GM19043 (cell line): ENCODE measurements around the gene RNF13.
"Not testable (repeated sequence)": the region's sequence is repeated elsewhere in the genome, so short reads cannot be mapped to it uniquely, and the experiment has no call there.

Experiments
- ATAC-seq: cut with Tn5 transposase; IDR thresholded peaks from one replicate; pipeline ENCODE4 v1.9.1; 2021; ENCODE audit warnings: low read depth; ENCODE audit not compliant: unreplicated experiment

The RNF13 gene

GRCh38 chr3:149796026-149796425 lies 17.0 kb upstream of the RNF13 start:
- ATAC-seq = no peak

GRCh38 chr3:149800693-149801092 lies 12.3 kb upstream of the RNF13 start:
- no peak for ATAC-seq

- no peak for ATAC-seq
Measured at GRCh38 chr3:149801195-149801594, 11.8 kb upstream of the RNF13 start.

- no peak for ATAC-seq
Measured at GRCh38 chr3:149801639-149802038, 11.4 kb upstream of the RNF13 start.

GRCh38 chr3:149806171-149806778 lies 6.7 kb upstream of the RNF13 start:
- no peak for ATAC-seq

- no peak for ATAC-seq
Measured at GRCh38 chr3:149808209-149808829, 4.7 kb upstream of the RNF13 start.

GRCh38 chr3:149809699-149810098 lies 3.3 kb upstream of the RNF13 start:
- ATAC-seq = no peak

- no peak for ATAC-seq
Measured at GRCh38 chr3:149810846-149811245, 2.2 kb upstream of the RNF13 start.

GRCh38 chr3:149812165-149812605 lies 830 bp upstream of the RNF13 start:
- no peak for ATAC-seq

- peak; percentile 7 for ATAC-seq
Measured at GRCh38 chr3:149813367-149814281, 609 bp downstream of the RNF13 start.

- ATAC-seq = no peak
Measured at GRCh38 chr3:149815321-149815720, 2.3 kb downstream of the RNF13 start.

- ATAC-seq = no peak
Measured at GRCh38 chr3:149815728-149816127, 2.7 kb downstream of the RNF13 start.

GRCh38 chr3:149816311-149816710 lies 3.3 kb downstream of the RNF13 start:
- ATAC-seq = no peak

GRCh38 chr3:149816986-149817385 lies 4.0 kb downstream of the RNF13 start:
- ATAC-seq = no peak

- ATAC-seq = no peak
Measured at GRCh38 chr3:149819432-149819831, 6.4 kb downstream of the RNF13 start.

GRCh38 chr3:149820183-149820582 lies 7.2 kb downstream of the RNF13 start:
- no peak for ATAC-seq

GRCh38 chr3:149826636-149827035 lies 13.6 kb downstream of the RNF13 start:
- no peak for ATAC-seq

- no peak for ATAC-seq
Measured at GRCh38 chr3:149828390-149828789, 15.4 kb downstream of the RNF13 start.

- not testable (repeated sequence) for ATAC-seq
Measured at GRCh38 chr3:149829631-149830030, 16.6 kb downstream of the RNF13 start.

- ATAC-seq = no peak
Measured at GRCh38 chr3:149830902-149831301, 17.9 kb downstream of the RNF13 start.

GRCh38 chr3:149831321-149831720 lies 18.3 kb downstream of the RNF13 start:
- no peak for ATAC-seq
